MM.1S (cell line): ENCODE measurements around the gene ALKBH7.

Experiments used
- DNase-seq: peaks from one replicate; pipeline ENCODE4 v3.0.0-alpha.2; 2015
- H2AFZ ChIP-seq: fragments of 300-600 bp; sonication (generic); 2 replicates; pipeline ENCODE4 v1.6.0; 2016; ENCODE audit warnings: antibody characterized with exemption, low read length
- H3F3A ChIP-seq: fragments of 300-600 bp; sonication (generic); 2 replicates; pipeline ENCODE4 v1.6.1; 2016; ENCODE audit warnings: mild to moderate bottlenecking, antibody characterized with exemption, low read length, moderate library complexity, mixed read lengths; ENCODE audit not compliant: insufficient read depth
- H3K27ac ChIP-seq: fragments of 300-600 bp; sonication (generic); 2 replicates; pipeline ENCODE4 v1.5.1; 2016; ENCODE audit warnings: mild to moderate bottlenecking, low read length
- H3K27me3 ChIP-seq: fragments of 300-600 bp; sonication (generic); replicated peaks from 2 replicates; pipeline ENCODE4 v1.6.0; 2016; ENCODE audit warnings: low read length; ENCODE audit not compliant: insufficient read depth
- H3K36me3 ChIP-seq: fragments of 300-600 bp; sonication (generic); replicated peaks from 2 replicates; pipeline ENCODE4 v1.6.1; 2016; ENCODE audit warnings: mild to moderate bottlenecking, low read length, mixed read lengths; ENCODE audit not compliant: insufficient read depth
- H3K4me1 ChIP-seq: fragments of 300-600 bp; sonication (generic); 2 replicates; pipeline ENCODE4 v1.6.1; 2016; ENCODE audit warnings: low read length, mixed read lengths
- H3K4me2 ChIP-seq: fragments of 300-600 bp; sonication (generic); 2 replicates; pipeline ENCODE4 v1.6.0; 2016; ENCODE audit warnings: low read depth, low read length
- H3K4me3 ChIP-seq: fragments of 300-600 bp; sonication (generic); 2 replicates; pipeline ENCODE4 v1.5.1; 2016; ENCODE audit warnings: low read length, mixed read lengths
- H3K79me2 ChIP-seq: fragments of 300-600 bp; sonication (generic); 2 replicates; pipeline ENCODE4 v1.6.1; 2016; ENCODE audit warnings: mixed run types, low read length, mixed read lengths
- H3K9ac ChIP-seq: fragments of 300-600 bp; sonication (generic); 2 replicates; pipeline ENCODE4 v1.6.1; 2016; ENCODE audit warnings: low read length, mixed read lengths
- H3K9me2 ChIP-seq: fragments of 300-600 bp; sonication (generic); replicated peaks from 2 replicates; pipeline ENCODE4 v1.6.1; 2016; ENCODE audit warnings: mild to moderate bottlenecking, low read length, mixed read lengths; ENCODE audit not compliant: insufficient read depth
- H3K9me3 ChIP-seq: fragments of 300-600 bp; sonication (generic); replicated peaks from 2 replicates; pipeline ENCODE4 v1.6.1; 2016; ENCODE audit warnings: mild to moderate bottlenecking, low read length, mixed read lengths; ENCODE audit not compliant: insufficient read depth
- H4K20me1 ChIP-seq: fragments of 300-600 bp; sonication (generic); 2 replicates; pipeline ENCODE4 v1.6.1; 2016; ENCODE audit warnings: mild to moderate bottlenecking, low read length, moderate library complexity, mixed read lengths; ENCODE audit not compliant: insufficient read depth
- CTCF ChIP-seq: fragments of 300-600 bp; sonication (generic); IDR thresholded peaks from 2 replicates; pipeline ENCODE4 v1.5.1; 2016; ENCODE audit warnings: antibody characterized with exemption, low read length, mixed read lengths
- EZH2 ChIP-seq: fragments of 300-600 bp; sonication (generic); optimal IDR thresholded peaks from 2 replicates; pipeline ENCODE3; 2017; ENCODE audit warnings: low read depth, mild to moderate bottlenecking, antibody characterized with exemption, low read length, mixed read lengths
- EZH2phosphoT487 ChIP-seq: fragments of 300-600 bp; sonication (generic); IDR thresholded peaks from 2 replicates; pipeline ENCODE4 v1.6.1; 2018; ENCODE audit warnings: antibody characterized with exemption, low read length

Gene ALKBH7

GRCh38 chr19:6402058-6402457, 29.5 kb downstream of the ALKBH7 start:
- no peaks in the 10 kb centered on the region for H3K36me3 ChIP-seq
- no peak overlapping the region for H3K27ac ChIP-seq
- H3K4me2 ChIP-seq, result no peak overlapping the region
- no peaks in the 10 kb centered on the region for H3K79me2 ChIP-seq
- H3K27me3 ChIP-seq, result peaks cover 3% of the 10 kb centered on the region; the same call in 1 of the 2 replicates
- no peak overlapping the region for H2AFZ ChIP-seq
- TF ChIP-seq CTCF (no peak), EZH2phosphoT487 (no peak), EZH2 (no peak)
- no peaks in the 10 kb centered on the region for H4K20me1 ChIP-seq
- H3K4me1 ChIP-seq, result no peaks in the 10 kb centered on the region
- no peak for DNase-seq
- H3F3A ChIP-seq, result no peaks in the 10 kb centered on the region
- no peak overlapping the region for H3K4me3 ChIP-seq
- H3K9ac ChIP-seq, result no peak overlapping the region
- H3K9me3 ChIP-seq, result no peaks in the 10 kb centered on the region
- no peaks in the 10 kb centered on the region for H3K9me2 ChIP-seq

GRCh38 chr19:6402837-6403608, 30.4 kb downstream of the ALKBH7 start:
- peaks cover 3% of the 10 kb centered on the region; the same call in 1 of the 2 replicates for H3K27me3 ChIP-seq
- no peak overlapping the region for H3K4me2 ChIP-seq
- H3K36me3 ChIP-seq, result no peaks in the 10 kb centered on the region
- H3K9me3 ChIP-seq, result no peaks in the 10 kb centered on the region
- H3K27ac ChIP-seq, result no peak overlapping the region
- H3K9ac ChIP-seq, result no peak overlapping the region
- TF ChIP-seq CTCF (no peak), EZH2phosphoT487 (no peak), EZH2 (no peak)
- no peak for DNase-seq
- H3K79me2 ChIP-seq, result no peaks in the 10 kb centered on the region
- no peaks in the 10 kb centered on the region for H4K20me1 ChIP-seq
- no peaks in the 10 kb centered on the region for H3K9me2 ChIP-seq
- no peaks in the 10 kb centered on the region for H3F3A ChIP-seq
- no peaks in the 10 kb centered on the region for H3K4me1 ChIP-seq
- no peak overlapping the region for H2AFZ ChIP-seq
- H3K4me3 ChIP-seq, result no peak overlapping the region

- H3F3A ChIP-seq, result no peaks in the 10 kb centered on the region
- H3K27ac ChIP-seq, result no peak overlapping the region
- H2AFZ ChIP-seq, result no peak overlapping the region
- no peaks in the 10 kb centered on the region for H3K4me1 ChIP-seq
- H3K9ac ChIP-seq, result no peak overlapping the region
- no peak overlapping the region for H3K4me3 ChIP-seq
- H3K36me3 ChIP-seq, result no peaks in the 10 kb centered on the region
- no peak overlapping the region for H3K4me2 ChIP-seq
- H3K9me2 ChIP-seq, result no peaks in the 10 kb centered on the region
- TF ChIP-seq EZH2phosphoT487, result no peak
- no peak for DNase-seq
- no peaks in the 10 kb centered on the region for H3K79me2 ChIP-seq
- H4K20me1 ChIP-seq, result no peaks in the 10 kb centered on the region
- no peaks in the 10 kb centered on the region for H3K9me3 ChIP-seq
- H3K27me3 ChIP-seq, result peaks cover 3% of the 10 kb centered on the region; the same call in 1 of the 2 replicates
These were observed 33.8 kb downstream of the ALKBH7 start for GRCh38 chr19:6406401-6406800.

GRCh38 chr19:6409346-6409745, 36.8 kb downstream of the ALKBH7 start:
- no peaks in the 10 kb centered on the region for H3K4me1 ChIP-seq
- TF ChIP-seq EZH2phosphoT487 (no peak), CTCF (no peak), EZH2 (no peak)
- H3K9me2 ChIP-seq, result no peaks in the 10 kb centered on the region
- no peak overlapping the region for H3K9ac ChIP-seq
- no peaks in the 10 kb centered on the region for H3K9me3 ChIP-seq
- H2AFZ ChIP-seq, result no peak overlapping the region
- no peak overlapping the region for H3K4me2 ChIP-seq
- no peaks in the 10 kb centered on the region for H3K27me3 ChIP-seq
- peaks cover 8% of the 10 kb centered on the region; the same call in 1 of the 2 replicates for H3F3A ChIP-seq
- H3K4me3 ChIP-seq, result no peak overlapping the region
- no peaks in the 10 kb centered on the region for H3K79me2 ChIP-seq
- H3K27ac ChIP-seq, result no peak overlapping the region
- DNase-seq, result no peak
- H3K36me3 ChIP-seq, result 0 out of 2 replicates have a peak, but pooled peaks cover 2% of the 10 kb centered on the region
- H4K20me1 ChIP-seq, result no peaks in the 10 kb centered on the region; the same call in 1 of the 2 replicates
